HG03342 (cell line): Measurements from ENCODE around the gene SLC23A2.
"Not testable (repeated sequence)": the region's sequence is repeated elsewhere in the genome, so short reads cannot be mapped to it uniquely, and the experiment has no call there.

Experiments
- ATAC-seq: cut with Tn5 transposase; IDR thresholded peaks from one replicate; pipeline ENCODE4 v1.9.1; 2021; ENCODE audit warnings: mild to moderate bottlenecking, moderate library complexity; ENCODE audit not compliant: unreplicated experiment

Gene SLC23A2

GRCh38 chr20:4883546-4883945, 117.8 kb downstream of the SLC23A2 start:
- no peak for ATAC-seq

DNA sequence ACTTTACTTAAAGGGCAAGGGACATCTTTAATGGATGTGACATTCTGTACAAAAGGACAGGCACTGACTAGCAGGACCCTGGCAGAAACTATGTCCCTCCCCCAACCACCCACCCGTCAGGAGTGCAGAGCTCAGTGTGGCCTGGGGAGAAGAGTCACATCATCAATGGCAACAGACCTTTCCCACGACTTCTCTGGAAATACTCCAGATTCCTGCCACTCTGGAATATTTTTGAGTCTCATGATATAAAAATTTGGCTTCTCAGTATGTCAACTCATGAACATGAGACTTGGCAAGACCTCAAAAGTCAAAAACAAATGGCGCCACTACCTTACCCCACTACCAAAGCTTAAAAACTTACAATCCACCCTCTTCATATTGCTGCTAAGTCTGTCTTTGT, 118.3 kb downstream of the SLC23A2 start:
- no peak for ATAC-seq

DNA sequence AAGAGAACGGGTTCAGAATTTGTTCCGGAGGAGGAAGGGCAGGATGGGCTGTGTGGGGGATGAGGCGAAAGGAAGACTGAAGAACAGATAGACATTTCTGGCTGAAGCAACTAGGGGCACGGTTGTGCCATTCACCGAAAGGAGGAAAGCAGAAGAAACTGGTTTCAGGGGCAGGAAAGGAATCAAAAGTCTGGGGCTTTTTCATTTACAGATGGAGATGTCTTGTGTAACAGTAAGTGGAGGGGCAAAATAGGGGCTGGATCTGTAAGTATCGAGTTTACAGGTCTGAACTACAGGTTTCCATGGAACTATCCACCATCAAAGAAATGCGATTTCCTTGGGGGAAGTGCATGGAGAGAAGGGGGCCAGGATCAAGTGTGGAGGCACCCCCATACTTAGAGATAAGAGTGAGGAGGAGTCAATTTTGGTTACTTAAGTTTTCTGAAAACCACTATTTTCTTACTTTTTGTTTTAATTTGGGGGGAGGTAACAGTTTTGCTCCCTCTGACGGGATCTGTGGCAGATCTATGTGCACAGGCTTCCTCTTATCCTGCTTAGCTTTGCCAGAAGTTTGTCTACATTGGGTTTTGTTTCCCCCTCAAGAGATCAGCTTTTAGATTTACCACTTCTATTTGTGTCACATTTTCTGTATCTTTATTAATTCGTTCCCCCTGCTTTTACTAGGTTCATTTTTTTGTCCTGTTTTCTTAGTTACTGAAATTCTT, 120.1 kb downstream of the SLC23A2 start:
- no peak for ATAC-seq

DNA sequence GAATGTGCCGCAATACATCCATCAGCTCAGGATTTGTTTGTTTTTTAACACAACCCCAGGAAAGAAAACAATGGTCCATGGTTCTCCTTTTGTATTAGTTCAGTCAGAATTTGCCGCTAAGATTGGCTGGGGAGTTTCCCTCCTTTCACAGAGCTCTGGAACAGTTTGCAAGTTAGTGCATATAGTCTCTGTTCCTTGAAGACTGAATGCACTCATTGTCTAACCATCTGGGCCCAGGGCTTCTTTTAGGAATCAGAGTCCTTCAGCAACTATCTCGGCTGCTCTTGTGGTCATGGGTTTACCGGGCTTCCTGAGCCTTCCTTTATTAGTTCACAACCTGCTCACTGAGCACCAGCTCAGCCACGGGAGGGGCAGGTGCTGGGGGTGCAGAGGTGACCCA, 121.3 kb downstream of the SLC23A2 start:
- no peak for ATAC-seq

DNA sequence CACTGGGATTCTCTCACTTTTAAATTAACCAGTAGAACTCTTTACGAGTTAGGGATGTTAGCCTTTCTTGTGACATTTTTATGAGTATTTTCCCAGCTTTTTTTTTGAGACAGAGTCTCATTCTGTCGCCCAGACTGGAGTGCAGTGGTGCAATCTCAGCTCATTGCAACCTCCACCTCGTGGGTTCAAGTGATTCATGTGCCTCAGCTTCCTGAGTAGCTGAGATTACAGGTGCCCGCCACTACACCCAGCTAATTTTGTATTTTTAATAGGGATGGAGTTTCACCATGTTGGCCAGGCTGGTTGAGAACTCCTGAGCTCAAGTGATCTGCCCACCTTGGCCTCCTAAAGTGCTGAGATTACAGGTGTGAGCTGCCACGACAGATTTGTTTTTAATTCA, 123.2 kb downstream of the SLC23A2 start:
- not testable (repeated sequence) for ATAC-seq

- ATAC-seq: no peak
Measured at GRCh38 chr20:4876731-4877130, 124.6 kb downstream of the SLC23A2 start.

- ATAC-seq: no peak
Measured at GRCh38 chr20:4876301-4876700, 125.0 kb downstream of the SLC23A2 start.

DNA sequence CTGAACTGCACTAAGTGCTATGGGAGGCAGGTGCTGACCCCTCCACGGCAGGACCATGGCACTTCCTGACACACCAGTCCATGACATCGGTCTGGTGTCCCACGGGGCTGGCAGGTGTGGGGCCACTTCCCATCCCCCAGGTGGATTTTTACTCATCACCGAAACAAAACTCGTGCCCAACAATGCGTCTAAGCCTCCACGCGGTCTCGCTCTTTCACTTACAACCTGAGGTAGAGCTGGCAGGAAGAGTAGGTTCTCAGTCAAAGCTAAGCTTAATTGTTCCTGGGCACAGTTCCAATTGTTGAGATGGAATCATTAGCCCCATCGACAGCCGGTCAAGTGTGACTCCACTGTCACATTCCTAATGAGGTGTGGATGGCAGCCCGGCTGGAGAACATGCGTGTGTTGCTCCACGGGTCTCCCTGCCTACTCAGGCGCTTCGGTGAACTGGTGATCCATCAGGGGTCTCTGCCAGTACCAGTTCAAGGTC, 125.7 kb downstream of the SLC23A2 start:
- no peak for ATAC-seq

GRCh38 chr20:4873396-4873795, 127.9 kb downstream of the SLC23A2 start:
- no peak for ATAC-seq

- no peak for ATAC-seq
Measured at GRCh38 chr20:4871486-4871885, 129.8 kb downstream of the SLC23A2 start.

- no peak for ATAC-seq
Measured at GRCh38 chr20:4870906-4871305, 130.4 kb downstream of the SLC23A2 start.

DNA sequence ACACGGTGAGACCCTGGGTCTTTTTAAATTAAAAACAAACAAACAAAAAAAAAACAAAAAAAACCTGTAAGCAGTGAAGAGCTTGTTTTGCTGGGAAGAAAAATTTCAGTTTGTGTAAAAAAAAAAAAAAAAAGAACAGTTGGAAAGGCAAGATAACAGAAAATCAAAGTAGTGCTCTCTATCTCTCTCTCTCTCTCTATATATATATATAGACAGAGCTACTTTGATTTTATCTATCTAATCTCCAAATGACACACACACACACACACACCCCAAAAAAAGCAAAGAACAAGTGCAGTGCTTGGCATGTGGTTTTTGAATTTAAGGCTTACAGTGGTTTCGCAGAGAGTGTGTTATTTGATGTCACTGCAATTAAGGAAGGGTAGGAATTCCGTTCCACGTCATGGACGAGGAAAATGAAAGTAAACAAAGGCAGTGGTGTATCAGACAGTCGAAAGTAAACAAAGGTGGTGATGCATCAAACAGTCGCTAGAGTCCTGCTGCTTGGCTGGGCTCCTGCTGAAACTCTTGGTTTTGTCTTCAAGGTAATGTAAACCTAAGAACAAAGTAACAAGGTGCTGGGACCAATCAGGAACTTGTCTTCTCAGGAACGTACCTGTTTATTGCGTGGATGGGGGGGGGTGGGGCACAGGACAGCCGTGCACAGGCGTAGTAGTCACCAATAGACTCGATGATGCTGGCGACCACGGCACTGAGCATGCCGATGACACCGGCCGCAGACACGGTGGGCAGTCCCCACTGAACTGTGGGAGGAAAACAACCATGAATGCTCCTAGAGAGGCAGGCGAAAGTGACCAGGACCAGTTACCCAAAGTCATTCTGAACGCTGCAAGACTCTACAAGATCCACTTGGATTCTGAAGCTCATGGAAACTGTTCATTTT, 131.8 kb downstream of the SLC23A2 start:
- no peak for ATAC-seq

DNA sequence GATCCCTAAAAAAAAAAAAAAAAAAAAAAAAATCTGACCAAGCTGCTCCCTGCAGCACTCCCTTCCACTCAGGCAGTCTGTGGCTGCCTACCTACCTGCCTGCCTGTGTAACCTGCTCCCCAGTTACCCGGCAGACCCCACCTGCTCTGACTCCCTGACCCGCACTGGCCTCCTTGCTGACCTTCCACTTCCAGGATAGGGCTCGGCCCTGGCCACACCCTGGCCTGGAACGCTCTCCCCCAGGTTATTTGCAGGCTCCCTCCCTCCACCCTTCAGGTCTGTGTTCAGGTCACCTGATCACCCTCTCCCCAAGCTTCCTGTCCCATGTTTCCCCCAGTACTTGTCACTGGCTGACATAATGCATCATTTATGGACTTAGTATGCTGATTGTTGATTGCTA, 134.3 kb downstream of the SLC23A2 start:
- ATAC-seq: no peak

- ATAC-seq: no peak
Measured at GRCh38 chr20:4866429-4866828, 134.9 kb downstream of the SLC23A2 start.

DNA sequence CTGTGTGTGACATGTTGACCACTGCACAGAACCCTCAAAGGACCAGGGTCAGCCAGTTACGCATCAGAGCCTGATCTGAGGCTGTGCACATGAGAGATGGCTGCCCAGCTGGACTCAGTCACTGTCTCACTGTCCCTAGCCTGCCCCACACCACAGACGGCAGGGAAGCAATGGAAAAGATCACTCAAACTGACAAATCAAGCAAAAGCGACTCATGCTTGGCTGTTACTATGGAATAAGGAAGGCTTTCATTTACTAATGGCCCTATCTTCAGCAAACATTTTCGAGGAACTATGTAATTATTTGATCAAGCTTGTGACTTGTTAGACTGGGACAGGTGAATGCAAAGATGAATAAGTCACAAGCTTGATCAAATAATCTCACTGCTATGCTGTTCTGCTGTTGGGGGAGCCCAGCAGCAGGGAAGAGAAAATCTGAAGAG, 137.0 kb downstream of the SLC23A2 start:
- no peak for ATAC-seq

GRCh38 chr20:4862661-4863060, 138.6 kb downstream of the SLC23A2 start:
- ATAC-seq: no peak

DNA sequence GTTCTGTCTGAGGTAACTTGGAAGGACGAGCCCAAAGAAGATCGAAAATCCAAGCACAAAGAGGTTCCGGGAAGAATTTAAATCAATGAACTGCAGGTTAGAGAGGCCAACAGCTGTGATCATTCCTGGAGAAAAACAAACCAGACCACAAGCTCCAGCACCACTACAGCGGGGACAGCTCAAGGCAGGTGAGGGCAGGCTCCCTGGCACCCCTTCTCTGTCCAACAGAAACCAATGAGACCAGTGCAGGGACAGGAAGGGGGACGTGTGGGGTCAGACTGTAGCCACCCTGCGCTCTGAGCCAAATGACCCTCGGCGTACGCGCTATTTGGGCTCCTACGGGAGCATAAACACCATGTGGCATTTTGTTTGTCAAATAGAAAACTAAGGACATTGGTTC, 139.3 kb downstream of the SLC23A2 start:
- ATAC-seq: no peak

GRCh38 chr20:4858000-4858399, 143.3 kb downstream of the SLC23A2 start:
- ATAC-seq: no peak

DNA sequence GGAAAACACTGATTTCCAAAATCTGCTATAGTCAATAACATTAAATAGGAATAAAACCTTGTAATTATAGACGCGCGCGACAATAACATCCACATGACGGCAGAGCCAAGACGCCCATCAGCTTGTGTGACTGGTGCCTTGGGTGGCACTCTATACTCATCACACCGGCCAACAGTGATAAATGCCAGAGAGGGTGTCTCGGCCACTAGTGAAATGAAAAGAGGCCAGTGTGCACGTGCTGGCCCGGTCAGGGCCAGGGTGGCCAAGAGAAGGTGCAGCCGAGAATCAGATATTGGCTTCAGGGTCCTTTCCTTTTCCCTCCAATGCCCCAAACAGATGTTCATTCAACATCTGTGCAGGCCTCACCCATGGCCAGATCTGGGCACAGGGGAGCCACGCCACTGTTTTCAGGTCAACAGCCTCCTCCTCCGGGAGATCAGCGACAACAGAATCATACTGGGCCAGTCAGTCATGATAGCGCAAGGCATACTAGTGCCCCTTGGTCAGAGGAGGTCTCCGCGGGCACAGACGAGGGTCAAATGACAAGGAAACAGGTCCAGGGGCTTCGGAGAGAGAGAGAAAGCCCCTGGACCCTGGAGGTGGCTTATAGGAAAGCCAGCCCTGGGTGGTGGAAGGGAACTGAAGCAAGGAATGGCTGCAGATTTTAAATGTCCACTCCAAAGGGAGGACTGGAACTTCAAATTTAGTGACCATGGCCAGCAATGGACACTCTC, 145.1 kb downstream of the SLC23A2 start:
- ATAC-seq: no peak

- no peak for ATAC-seq
Measured at GRCh38 chr20:4855555-4855954, 145.8 kb downstream of the SLC23A2 start.

GRCh38 chr20:4855097-4855496, 146.2 kb downstream of the SLC23A2 start:
- no peak for ATAC-seq
